HG02884 (cell line): Measurements from ENCODE around the gene INTS1.
"Not testable (repeated sequence)": the region's sequence is repeated elsewhere in the genome, so short reads cannot be mapped to it uniquely, and the experiment has no call there.

Source experiments
- ATAC-seq: cut with Tn5 transposase; IDR thresholded peaks from one replicate; pipeline ENCODE4 v1.9.1; 2021; ENCODE audit warnings: mild to moderate bottlenecking, moderate library complexity; ENCODE audit not compliant: unreplicated experiment

INTS1 gene

GRCh38 chr7:1531979-1532455, 27.8 kb upstream of the INTS1 start:
- ATAC-seq = no peak

- no peak for ATAC-seq
Observed at GRCh38 chr7:1531263-1531978, 27.2 kb upstream of the INTS1 start.

- ATAC-seq = no peak
Observed at GRCh38 chr7:1530946-1531262, 26.7 kb upstream of the INTS1 start.

GRCh38 chr7:1529383-1530116, 25.4 kb upstream of the INTS1 start:
- no peak for ATAC-seq

- no peak for ATAC-seq
Observed at GRCh38 chr7:1526271-1526754, 22.1 kb upstream of the INTS1 start.

GRCh38 chr7:1525409-1525808, 21.2 kb upstream of the INTS1 start:
- no peak for ATAC-seq

- no peak for ATAC-seq
Observed at GRCh38 chr7:1523844-1524243, 19.7 kb upstream of the INTS1 start.

- no peak for ATAC-seq
Observed at GRCh38 chr7:1523208-1523607, 19.0 kb upstream of the INTS1 start.

GRCh38 chr7:1521456-1521855, 17.3 kb upstream of the INTS1 start:
- ATAC-seq = no peak

- no peak for ATAC-seq
Observed at GRCh38 chr7:1520539-1521234, 16.5 kb upstream of the INTS1 start.

GRCh38 chr7:1519322-1519922, 15.2 kb upstream of the INTS1 start:
- not testable (repeated sequence) for ATAC-seq

GRCh38 chr7:1516586-1517251, 12.5 kb upstream of the INTS1 start:
- ATAC-seq = no peak

GRCh38 chr7:1515509-1515967, 11.3 kb upstream of the INTS1 start:
- ATAC-seq = not testable (repeated sequence)

- ATAC-seq = no peak
Observed at GRCh38 chr7:1514995-1515401, 10.8 kb upstream of the INTS1 start.

- no peak for ATAC-seq
Observed at GRCh38 chr7:1514407-1514806, 10.2 kb upstream of the INTS1 start.

- no peak for ATAC-seq
Observed at GRCh38 chr7:1513657-1514095, 9.5 kb upstream of the INTS1 start.

- ATAC-seq = no peak
Observed at GRCh38 chr7:1512781-1513656, 8.8 kb upstream of the INTS1 start.

- ATAC-seq = no peak
Observed at GRCh38 chr7:1511444-1512422, 7.5 kb upstream of the INTS1 start.
